AG04450 (cell line): ENCODE results near the gene LMBRD1. TPM values are rescaled to one million over a fixed set of nuclear protein-coding genes. Genes with fewer than 3 reads are reported as not detected.

ENCODE experiments used
- CTCF ChIA-PET: fragments of 300-600, 350-600 bp; formaldehyde crosslinking; extraction: SDS; loops from one replicate; lab custom pipeline; 2022; ENCODE audit warnings: antibody characterized with exemption, inconsistent platforms; lab: Charles Lee
- POLR2A ChIA-PET: fragments of 350-600 bp; formaldehyde crosslinking; extraction: SDS; loops from one replicate; lab custom pipeline; 2021; ENCODE audit warnings: antibody characterized with exemption, inconsistent platforms; lab: Yijun Ruan, JAX
- DNase-seq: peaks from one replicate; pipeline ENCODE4 v3.0.0-alpha.2; 2011; ENCODE audit warnings: low read depth, low spot score
- H3K27ac ChIP-seq: one replicate; pipeline ENCODE4 v1.5.1; 2012; ENCODE audit warnings: low read depth, low read length, control low read depth
- H3K27me3 ChIP-seq: one replicate; pipeline ENCODE4 v1.6.0; 2012; ENCODE audit warnings: low read length; ENCODE audit not compliant: control insufficient read depth, insufficient read depth
- H3K4me3 ChIP-seq: 2 replicates; pipeline ENCODE4 v1.5.1; 2011; ENCODE audit warnings: mild to moderate bottlenecking, low read depth, low read length, control low read depth
- H3K9me3 ChIP-seq: 2 replicates; pipeline ENCODE4 v1.5.1; 2012; ENCODE audit warnings: low read length; ENCODE audit not compliant: control insufficient read depth, insufficient read depth
- CTCF ChIP-seq: IDR thresholded peaks from 2 replicates; pipeline ENCODE4 v1.5.1; 2011; ENCODE audit warnings: low read depth, low read length, control low read depth, inconsistent platforms
- polyA plus RNA-seq: library from polyadenylated mRNA; depleted of rRNA; stranded (reverse); fragments of >200 nt; gene quantifications from 2 replicates; pipeline ENCODE4 v1.2.3, GENCODE V29; 2011

LMBRD1 gene
- polyA plus RNA-seq, 1 experiment, result 27.3 TPM

- no peaks in the 10 kb centered on the region for H3K9me3 ChIP-seq
- POLR2A ChIA-PET, result no interaction called here
- CTCF ChIA-PET, result interaction anchor here (1.0 to 2.8 kb wide), 9 partner anchors 9 to 339 kb away, joined by 3 to 12 read pairs (median 4); partner anchors contain the start of gene LMBRD1
- no peak overlapping the region for H3K27ac ChIP-seq
- TF ChIP-seq CTCF, result peak; percentile 43
- no peak overlapping the region for H3K4me3 ChIP-seq
- DNase-seq, result no peak
- H3K27me3 ChIP-seq, result no peaks in the 10 kb centered on the region
Observed at GRCh38 chr6:69768664-69769063, 28.1 kb downstream of the LMBRD1 start.

- no peak overlapping the region for H3K27ac ChIP-seq
- POLR2A ChIA-PET, result no interaction called here
- no peak overlapping the region for H3K4me3 ChIP-seq
- DNase-seq, result no peak
- CTCF ChIA-PET, result interaction anchor here (1.2 kb wide), 1 partner anchor 33 kb away, joined by 7 read pairs; the partner anchor contains the start of gene LMBRD1
- no peaks in the 10 kb centered on the region for H3K27me3 ChIP-seq
- TF ChIP-seq CTCF, result no peak
- no peaks in the 10 kb centered on the region for H3K9me3 ChIP-seq
Observed at GRCh38 chr6:69763763-69764162, 33.0 kb downstream of the LMBRD1 start.

GRCh38 chr6:69761853-69762252 is 35.0 kb downstream of the LMBRD1 start:
- Histone ChIP-seq H3K9me3 (no peaks in the 10 kb centered on the region), H3K4me3 (no peak overlapping the region), H3K27ac (no peak overlapping the region), H3K27me3 (no peaks in the 10 kb centered on the region)
- TF ChIP-seq CTCF, result no peak
- POLR2A ChIA-PET, result no interaction called here
- CTCF ChIA-PET, result no interaction called here
- no peak for DNase-seq

GRCh38 chr6:69758214-69758613 is 38.6 kb downstream of the LMBRD1 start:
- TF ChIP-seq CTCF, result no peak
- ChIA-PET CTCF (interaction anchor here (1.1 to 1.3 kb wide), 2 partner anchors 11 to 38 kb away, joined by 3 to 10 read pairs; no protein-coding TSS in a partner anchor), POLR2A (no interaction called here)
- no peaks in the 10 kb centered on the region for H3K27me3 ChIP-seq
- DNase-seq, result no peak
- no peak overlapping the region for H3K4me3 ChIP-seq
- H3K9me3 ChIP-seq, result no peaks in the 10 kb centered on the region
- H3K27ac ChIP-seq, result no peak overlapping the region

GRCh38 chr6:69756907-69757306 is 39.9 kb downstream of the LMBRD1 start:
- POLR2A ChIA-PET, result no interaction called here
- no peak overlapping the region for H3K4me3 ChIP-seq
- TF ChIP-seq CTCF, result no peak
- H3K27ac ChIP-seq, result no peak overlapping the region
- no peaks in the 10 kb centered on the region for H3K27me3 ChIP-seq
- CTCF ChIA-PET, result interaction anchor here (1.3 kb wide), 1 partner anchor 13 kb away, joined by 3 read pairs; no protein-coding TSS in a partner anchor
- no peak for DNase-seq
- no peaks in the 10 kb centered on the region for H3K9me3 ChIP-seq
